Pancreas (tissue), 10 donors: ENCODE measurements around the gene PIWIL1. TPM values are rescaled to one million over a fixed set of nuclear protein-coding genes. Genes with fewer than 3 reads are reported as not detected.

Source experiments
- ATAC-seq, 4 donors: fragments of 200-7000 bp; cut with Tn5 transposase; one replicate each; pipeline versions ENCODE4 v1.8.0 to v1.9.1; 2020; ENCODE audit warnings: mild to moderate bottlenecking in 4 of 4, moderate library complexity in 4 of 4
- DNase-seq, 6 donors: peaks; one replicate each; pipeline ENCODE4 v3.0.0-alpha.2; 2020
- FAIRE-seq: peaks from 2 replicates; lab custom pipeline; 2012; peaks lifted over from hg19 to GRCh38; lab: Jason Lieb, UNC
- H3K27ac ChIP-seq, 4 donors: fragments of 200-600 bp; sonication (generic); 1 replicate in 3 of 4; 2 replicates in 1 of 4; pipeline versions ENCODE4 v1.5.0 to v1.8.0; 2020
- H3K27me3 ChIP-seq, 4 donors: fragments of 200-600 bp; one replicate each; pipeline ENCODE4 v1.8.0; 2021
- H3K36me3 ChIP-seq, 3 donors: fragments of 200-600 bp; sonication (generic) in 1 of 3; one replicate each; pipeline versions ENCODE4 v1.5.0 to v1.8.0; 2020 to 2021
- H3K4me1 ChIP-seq, 3 donors: fragments of 200-600 bp; one replicate each; pipeline ENCODE4 v1.8.0; 2021
- H3K4me3 ChIP-seq, 4 donors: fragments of 200-600 bp; sonication (generic) in 2 of 4; one replicate each; pipeline versions ENCODE4 v1.5.0 to v1.8.0; 2020 to 2021
- H3K9me3 ChIP-seq, 4 donors: fragments of 200-600 bp; one replicate each; pipeline ENCODE4 v1.8.0; 2021
- CTCF ChIP-seq, 4 donors: fragments of 200-600 bp; sonication (generic) in 3 of 4; IDR thresholded peaks; one replicate each; pipeline versions ENCODE4 v1.5.0 to v1.8.0; 2021; ENCODE audit warnings: antibody characterized with exemption in 4 of 4
- WGBS, 2 donors: extraction: QIAGEN DNeasy Blood & Tissue Kit; methylation state at CpG; one replicate each; pipeline ENCODE4 v1.1.7; 2013; 5-methylcytosine and 5-hydroxymethylcytosine counted together
- intact Hi-C, 3 donors: fragments of 100-400 bp; cut with DNase I; formaldehyde crosslinking; loops; one replicate each; pipeline versions ENCODE4 v1.11.1 to v1.14.2; 2022
- polyA plus RNA-seq, 2 donors: library from polyadenylated mRNA; stranded (reverse); fragments of 200-250 nt; gene quantifications; one replicate each; pipeline ENCODE4 v1.2.3, GENCODE V29; 2013
- total RNA-seq, 6 donors: library from RNA; stranded (reverse); fragmentation: NEBNext Ultra II Directional in 4 of 6; extraction: Animal tissue kit (Norgen Biotek cat#: 25700) in 4 of 6; gene quantifications; one replicate each; pipeline versions ENCODE4 v1.2.1 to v1.2.4, GENCODE V29; 2021 to 2023
- donor health status: healthy with polysubstance abuse.
- donor health status: DM: no; HTN: no; CAD: no; lungs with moderate emphysema.
- donor health status: DM: no; HTN: no; CAD: no.
- donor health status: control.
- donor health status: control.
- donor health status: Bipolar disorder and iron deficiency.
- donor health status: DM: yes; HTN: yes; CAD: no.
- donor health status: DM: no; HTN: no; CAD: no.
- donor health status: DM: no; HTN: no; CAD: no.
- donor health status: DM: yes; HTN: yes; CAD: no.

PIWIL1 gene
- total and polyA plus RNA-seq, 8 donors, result not detected

GRCh38 chr12:130418251-130418650, 80.6 kb downstream of the PIWIL1 start:
- no peaks in the 10 kb centered on the region for H3K4me1 ChIP-seq
- no peak overlapping the region for H3K4me3 ChIP-seq
- DNase-seq, result no peak
- no peaks in the 10 kb centered on the region for H3K36me3 ChIP-seq
- intact Hi-C loops, result no loop called here
- H3K9me3 ChIP-seq, result no peaks in the 10 kb centered on the region
- FAIRE-seq, result no peak
- ATAC-seq, result no peak
- H3K27me3 ChIP-seq, result no peaks in the 10 kb centered on the region
- no peak for TF ChIP-seq CTCF (IDR thresholded peaks at IDR 0.05)
- no peak overlapping the region for H3K27ac ChIP-seq
- WGBS, 2 donors, result 65 to 72% methylated on average over 3 of the region's 3 CpGs

- no peaks in the 10 kb centered on the region for H3K9me3 ChIP-seq
- H3K4me1 ChIP-seq, result no peaks in the 10 kb centered on the region
- H3K27me3 ChIP-seq, result no peaks in the 10 kb centered on the region
- H3K36me3 ChIP-seq, result no peaks in the 10 kb centered on the region
- FAIRE-seq (no peak), ATAC-seq (no peak), DNase-seq (no peak)
- WGBS, 2 donors, result 35 to 42% methylated on average over 6 of the region's 6 CpGs
- no peak overlapping the region for H3K27ac ChIP-seq
- no peak overlapping the region for H3K4me3 ChIP-seq
- intact Hi-C loops, result no loop called here
- TF ChIP-seq CTCF (IDR thresholded peaks at IDR 0.05), result no peak
Observed at GRCh38 chr12:130419116-130419515, 81.4 kb downstream of the PIWIL1 start.

- DNase-seq (no peak), FAIRE-seq (no peak), ATAC-seq (no peak)
- Histone ChIP-seq H3K36me3 (no peaks in the 10 kb centered on the region), H3K27ac (no peak overlapping the region), H3K9me3 (no peaks in the 10 kb centered on the region), H3K4me1 (no peaks in the 10 kb centered on the region), H3K27me3 (no peaks in the 10 kb centered on the region), H3K4me3 (no peak overlapping the region)
- no peak for TF ChIP-seq CTCF (IDR thresholded peaks at IDR 0.05)
- WGBS, 2 donors, result 60 to 65% methylated on average over 4 of the region's 4 CpGs
- intact Hi-C loops, result no loop called here
Observed at GRCh38 chr12:130420071-130420470, 82.4 kb downstream of the PIWIL1 start.

GRCh38 chr12:130421896-130422295, 84.2 kb downstream of the PIWIL1 start:
- intact Hi-C loops, result no loop called here
- Histone ChIP-seq H3K36me3 (no peaks in the 10 kb centered on the region), H3K27ac (no peak overlapping the region), H3K4me3 (no peak overlapping the region), H3K27me3 (no peaks in the 10 kb centered on the region), H3K4me1 (no peaks in the 10 kb centered on the region), H3K9me3 (no peaks in the 10 kb centered on the region)
- FAIRE-seq (no peak), ATAC-seq (no peak), DNase-seq (no peak)
- TF ChIP-seq CTCF (IDR thresholded peaks at IDR 0.05), result no peak
- WGBS, 2 donors, result 56 to 76% methylated on average over 6 of the region's 6 CpGs

Other genes starting within 250 kb of the PIWIL1 start
- under 1 TPM; 0.09 to 0.26 (median 0.16) TPM for gene FZD10, start 175.4 kb upstream of the PIWIL1 start, total RNA-seq
- gene FZD10, start 175.4 kb upstream of the PIWIL1 start, polyA plus RNA-seq, result under 1 TPM; 0.04 to 0.07 TPM